HG03039 (cell line): ENCODE data around the gene GRIK4.

Experiments
- ATAC-seq: cut with Tn5 transposase; IDR thresholded peaks from one replicate; pipeline ENCODE4 v1.9.1; 2021; ENCODE audit warnings: mild to moderate bottlenecking, moderate library complexity; ENCODE audit not compliant: unreplicated experiment

Gene GRIK4

DNA sequence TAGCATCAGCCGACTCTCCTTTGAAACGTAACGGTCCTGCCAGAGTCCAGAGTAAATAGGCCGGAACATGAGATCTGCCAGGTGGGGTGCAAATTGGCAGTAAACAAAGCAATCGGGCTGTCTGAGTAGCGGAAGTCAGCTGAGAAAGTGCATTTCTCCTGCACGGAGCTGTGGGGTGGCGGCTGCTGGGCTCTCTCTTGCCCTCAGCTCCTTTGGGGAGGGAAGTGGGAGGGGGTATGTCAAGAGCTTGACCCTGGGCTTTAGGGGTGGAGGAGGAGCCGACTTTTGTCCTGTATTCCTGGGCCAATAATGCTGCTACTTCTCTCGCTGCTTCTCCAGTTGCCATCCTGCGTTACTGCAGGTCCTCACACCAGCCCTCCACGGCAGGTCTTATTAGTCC, 11.6 kb downstream of the GRIK4 start:
- no peak for ATAC-seq

- no peak for ATAC-seq
Measured at GRCh38 chr11:120524536-120525085, 13.1 kb downstream of the GRIK4 start.

DNA sequence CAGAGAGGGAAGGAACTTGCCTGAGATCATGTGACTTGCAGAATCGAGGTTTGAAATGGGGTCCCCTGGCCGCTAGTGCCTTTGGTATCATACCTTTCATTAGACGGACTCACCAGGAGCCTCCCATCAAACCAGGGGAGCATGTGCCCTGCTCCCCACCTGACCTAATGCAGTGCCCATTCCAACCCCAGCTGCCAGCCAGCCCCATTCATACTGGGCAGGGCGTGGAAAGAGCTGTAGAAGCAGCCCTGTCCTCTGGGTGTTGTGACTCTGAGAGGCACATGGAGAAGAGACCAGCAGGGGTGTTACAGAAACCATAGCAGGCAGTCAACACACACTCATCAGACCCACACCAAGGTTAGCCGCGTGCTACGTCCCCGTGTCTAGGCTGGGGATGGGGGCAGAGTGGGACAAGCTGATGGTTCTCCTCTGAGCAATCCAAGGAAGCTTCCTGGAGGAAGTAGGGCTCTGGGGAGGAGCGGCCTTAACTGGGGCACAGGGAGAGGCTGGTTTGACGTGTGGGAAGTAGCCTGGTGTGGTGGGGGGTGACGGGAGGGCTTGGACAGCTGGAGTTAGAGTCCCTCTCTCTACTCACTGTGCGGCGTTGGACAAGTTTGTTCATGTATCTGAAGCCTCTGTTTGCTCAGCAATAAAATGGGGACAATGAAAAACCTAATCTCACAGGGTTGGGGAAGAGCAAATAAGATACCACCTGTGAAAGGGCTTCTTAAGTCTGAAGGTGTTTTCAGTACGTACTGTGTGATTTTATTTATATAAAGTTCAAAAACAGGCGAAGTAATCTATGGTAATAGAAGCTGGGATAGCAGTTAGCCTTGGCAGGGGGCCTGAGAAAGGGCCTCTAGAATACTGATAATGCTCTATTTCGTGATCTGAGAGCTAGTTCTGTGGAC, 14.0 kb downstream of the GRIK4 start:
- no peak for ATAC-seq

DNA sequence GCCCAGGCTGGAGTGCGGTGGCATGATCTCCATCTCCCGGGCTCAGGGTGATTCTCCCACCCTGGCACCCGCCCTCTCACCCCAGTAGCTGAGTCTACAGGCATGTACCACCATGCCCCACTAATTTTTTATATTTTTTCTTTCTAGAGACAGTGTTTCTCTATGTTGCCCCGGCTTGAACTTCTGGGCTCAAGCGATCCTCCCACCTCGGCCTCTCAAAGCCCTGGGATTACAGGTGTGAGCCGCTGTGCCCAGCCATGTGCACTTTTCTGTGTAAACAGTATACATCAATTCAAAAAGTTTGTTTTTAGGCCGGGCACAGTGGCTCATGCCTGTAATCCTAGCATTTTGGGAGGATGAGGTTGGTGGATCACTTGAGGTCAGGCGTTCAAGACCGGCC, 14.7 kb downstream of the GRIK4 start:
- ATAC-seq: no peak

DNA sequence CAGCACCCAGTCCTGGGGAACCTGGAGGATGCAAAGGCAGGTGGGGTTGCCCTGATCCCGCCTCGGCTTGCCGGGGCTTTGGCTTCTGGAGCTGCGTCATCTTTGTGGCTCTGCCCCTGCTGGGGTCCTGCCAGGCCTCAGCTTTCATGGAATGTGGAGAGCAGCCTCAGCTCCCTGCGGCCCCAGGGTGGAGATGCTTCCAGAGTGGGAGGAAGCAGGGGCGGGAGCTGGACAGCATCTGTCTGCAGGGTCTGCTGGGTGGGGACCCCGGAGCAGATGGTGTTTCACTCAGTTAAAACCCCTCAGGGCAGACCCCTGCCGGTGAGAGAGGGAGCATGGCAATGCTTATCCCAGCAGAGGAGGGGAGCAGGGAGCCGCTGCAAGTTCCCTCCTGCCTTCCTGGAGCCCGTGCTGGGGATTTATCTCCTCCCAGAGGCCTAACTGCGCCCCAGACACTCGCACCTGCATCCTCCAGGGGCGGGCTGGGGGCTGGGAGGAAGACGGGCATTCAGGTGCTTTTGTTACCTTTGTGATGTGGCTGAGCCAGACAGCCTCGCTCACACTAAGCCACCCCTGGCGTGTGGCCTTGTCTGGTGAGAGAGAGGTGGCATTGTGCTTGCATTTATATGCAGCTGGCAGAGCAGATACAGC, 15.7 kb downstream of the GRIK4 start:
- no peak for ATAC-seq

DNA sequence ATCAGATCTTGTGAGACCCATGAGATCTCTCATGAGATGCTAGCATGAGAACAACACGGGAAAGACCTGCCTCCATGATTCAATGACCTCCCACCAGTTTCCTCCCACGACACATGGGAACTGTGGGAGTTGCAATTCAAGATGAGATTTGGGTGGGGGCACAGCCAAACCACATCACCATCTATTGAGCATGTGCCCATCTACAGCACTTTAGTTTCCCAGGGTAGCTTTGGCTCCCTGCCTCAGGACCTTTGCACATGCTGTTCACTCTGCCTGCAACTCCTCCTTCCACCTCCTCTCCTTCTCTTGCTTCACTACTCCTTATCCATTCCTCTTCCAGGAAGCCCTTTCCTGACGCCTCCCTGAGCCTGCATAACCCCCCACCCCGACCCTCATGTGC, 17.2 kb downstream of the GRIK4 start:
- ATAC-seq: no peak

- no peak for ATAC-seq
Measured at GRCh38 chr11:120529214-120529613, 17.7 kb downstream of the GRIK4 start.

DNA sequence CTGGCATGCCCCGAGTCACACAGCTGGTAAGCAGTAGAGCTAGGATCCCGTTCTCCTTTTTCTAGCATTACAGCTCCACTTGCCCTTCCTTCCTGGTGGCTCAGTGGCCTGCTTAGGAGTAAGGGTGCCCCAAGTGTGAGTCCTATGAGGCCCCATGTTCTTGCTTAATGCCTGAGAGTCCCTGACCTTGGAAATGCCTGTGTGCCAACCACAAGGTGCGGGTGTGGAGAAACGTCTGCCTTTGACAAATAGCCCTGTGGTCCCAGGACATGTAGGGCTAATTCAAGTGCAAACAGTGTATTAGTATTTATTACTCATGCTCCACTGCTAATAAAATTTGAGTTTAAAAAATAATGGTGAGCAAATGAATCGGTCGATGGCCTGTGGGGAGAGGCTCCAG, 18.4 kb downstream of the GRIK4 start:
- no peak for ATAC-seq

DNA sequence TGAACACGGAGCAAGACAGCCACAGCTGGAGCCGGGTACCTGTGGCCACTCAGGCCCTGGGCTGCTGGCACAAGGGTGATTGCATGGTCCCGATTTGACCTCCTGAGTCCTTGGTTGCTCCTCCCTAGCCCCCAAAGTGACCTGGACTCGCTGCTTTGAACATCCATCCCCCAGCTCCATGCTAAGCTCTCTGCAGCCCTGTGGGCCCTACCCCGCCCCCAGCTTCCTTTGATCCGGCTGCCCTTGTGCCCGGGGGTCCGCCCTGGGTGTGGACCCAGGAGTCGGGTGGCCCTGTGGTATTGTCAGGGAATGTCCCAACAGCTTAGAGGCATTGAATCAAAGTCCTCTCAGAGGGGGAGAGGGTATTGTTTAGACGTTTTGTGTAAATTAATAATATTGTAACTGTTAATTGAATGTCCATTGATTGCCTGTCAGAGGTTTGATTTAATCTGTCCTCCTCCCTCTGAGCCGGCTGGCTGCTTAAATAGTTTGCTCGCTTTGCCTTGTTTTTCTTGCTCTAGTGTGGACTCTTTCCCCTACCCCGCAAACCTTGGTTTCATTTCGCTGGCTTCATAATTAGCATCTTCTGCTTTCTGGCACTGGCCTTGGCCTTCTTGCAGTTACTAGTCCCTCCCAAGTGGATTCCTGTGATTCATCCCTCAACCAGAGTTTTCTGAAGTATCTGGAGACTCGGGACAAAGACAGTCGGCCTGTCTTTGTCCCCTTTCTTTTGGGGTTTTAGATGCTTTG, 20.7 kb downstream of the GRIK4 start:
- ATAC-seq: no peak

- no peak for ATAC-seq
Measured at GRCh38 chr11:120532832-120533196, 21.3 kb downstream of the GRIK4 start.

DNA sequence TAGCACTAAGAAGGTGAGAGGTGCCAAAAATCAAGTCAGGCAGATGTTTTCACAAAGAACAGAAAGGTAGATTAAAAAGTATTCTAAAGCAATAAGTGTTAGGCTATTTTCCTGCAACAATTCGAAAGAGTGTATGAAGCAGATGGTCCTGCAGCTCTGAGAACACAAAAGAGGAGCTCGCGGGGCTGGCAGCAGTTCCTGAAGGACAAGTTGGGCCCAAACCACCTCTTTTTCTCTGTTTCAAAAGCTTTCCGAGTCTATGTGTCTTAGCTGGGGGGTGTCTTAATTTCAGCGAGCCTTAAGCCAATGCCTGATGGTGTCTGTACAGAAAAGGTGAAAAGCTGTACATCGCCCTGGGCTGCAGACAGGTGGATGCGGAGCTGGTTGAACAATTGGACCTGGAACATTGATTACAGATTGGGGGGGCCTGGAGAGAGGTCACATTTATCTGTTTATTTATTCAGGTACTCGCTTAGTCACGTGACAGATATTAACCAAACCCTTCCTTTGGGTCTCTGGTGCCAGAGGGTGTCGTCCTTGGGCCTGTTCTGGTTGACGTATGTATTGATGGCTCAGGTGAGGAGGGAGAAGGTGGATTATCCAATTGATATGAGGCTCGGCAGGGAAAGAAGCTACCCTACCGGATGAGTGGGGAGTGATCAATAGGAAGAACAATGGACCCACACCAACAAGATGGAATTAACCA, 24.7 kb downstream of the GRIK4 start:
- ATAC-seq: no peak

DNA sequence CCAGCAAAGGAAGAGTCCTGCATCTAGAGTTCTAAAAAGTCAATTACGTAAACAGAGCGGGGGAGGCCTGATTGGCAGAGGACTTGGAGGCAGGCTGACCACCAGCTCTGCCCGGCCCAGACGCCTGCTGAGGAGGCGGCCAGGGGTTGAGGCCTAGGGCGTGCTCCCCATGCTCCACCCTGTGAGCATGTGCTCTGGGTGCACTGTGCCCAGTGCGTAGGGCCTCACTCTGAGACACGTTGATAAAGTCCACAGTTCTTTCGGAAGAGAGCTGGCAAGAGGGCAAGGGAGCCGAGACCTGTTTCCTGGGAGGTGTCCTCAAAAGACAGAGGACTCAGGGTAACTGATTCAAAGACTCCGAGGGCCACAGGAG, 25.2 kb downstream of the GRIK4 start:
- no peak for ATAC-seq

- ATAC-seq: no peak
Measured at GRCh38 chr11:120537996-120538395, 26.4 kb downstream of the GRIK4 start.

GRCh38 chr11:120538707-120539106, 27.2 kb downstream of the GRIK4 start:
- no peak for ATAC-seq

DNA sequence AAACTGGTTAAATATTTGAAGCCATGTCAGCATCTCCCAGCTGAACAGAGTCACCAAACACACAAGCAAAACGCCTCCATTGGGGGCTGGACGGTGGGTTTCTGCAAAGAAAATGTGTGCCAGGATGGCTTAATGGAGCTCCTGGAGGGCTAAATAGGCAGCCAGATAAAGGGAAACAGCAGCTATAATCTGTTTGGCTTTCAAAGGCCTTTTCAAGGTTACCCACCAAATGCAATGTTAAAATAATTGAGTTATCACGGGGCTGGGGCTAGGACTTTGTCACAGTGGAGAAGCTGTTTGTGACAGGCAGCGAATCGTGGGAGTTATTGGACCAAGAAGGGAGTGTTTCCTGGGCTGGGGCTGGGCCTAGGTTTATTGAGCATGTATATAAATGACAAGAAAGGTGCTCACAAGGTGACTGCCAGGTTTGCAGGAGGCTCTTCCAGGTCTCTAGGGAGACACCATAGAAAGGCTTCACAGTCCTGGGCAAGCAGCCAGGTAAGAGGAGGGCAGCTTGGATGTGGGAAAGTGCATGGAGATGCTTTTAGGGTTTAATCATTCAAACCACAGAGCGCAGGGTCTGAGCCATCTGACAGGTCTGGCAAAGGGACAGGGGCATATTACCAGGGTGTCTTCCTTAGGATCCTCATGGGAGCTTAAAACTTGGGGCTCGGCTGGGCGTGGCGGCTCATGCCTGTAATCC, 28.3 kb downstream of the GRIK4 start:
- ATAC-seq: no peak

DNA sequence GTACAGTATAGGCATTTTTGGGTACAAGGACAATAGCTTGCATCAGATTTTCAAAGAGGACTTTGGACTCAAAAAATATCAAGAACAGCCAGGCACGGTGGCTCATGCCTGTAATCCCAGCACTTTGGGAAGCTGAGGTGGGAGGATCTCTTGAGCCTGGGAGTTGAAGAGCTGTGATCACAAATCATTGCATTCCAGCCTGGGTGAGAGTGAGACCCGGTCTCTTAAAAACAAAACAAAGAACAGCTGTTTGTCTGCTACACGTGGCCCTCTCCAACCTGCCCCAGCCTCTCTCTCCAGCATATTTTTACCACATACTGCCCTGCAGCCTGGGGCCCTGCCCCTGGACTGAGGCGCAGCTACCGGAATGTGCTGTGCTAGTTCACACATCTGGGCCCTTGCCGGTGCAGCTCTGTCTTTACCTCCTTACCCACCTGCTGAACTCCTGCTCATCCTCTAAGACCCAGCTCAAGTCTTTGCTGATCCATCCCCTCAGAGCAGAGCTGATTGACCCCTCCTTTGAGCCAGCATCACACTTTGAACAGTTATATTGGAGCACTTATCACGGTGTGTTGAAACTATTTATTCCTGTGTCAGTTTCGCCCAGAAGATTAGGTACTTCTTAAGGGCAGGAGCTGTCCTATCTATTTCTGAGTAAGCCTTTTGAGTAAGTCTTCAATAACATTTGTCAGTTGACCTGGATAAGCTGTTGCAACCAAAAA, 29.4 kb downstream of the GRIK4 start:
- ATAC-seq: no peak

DNA sequence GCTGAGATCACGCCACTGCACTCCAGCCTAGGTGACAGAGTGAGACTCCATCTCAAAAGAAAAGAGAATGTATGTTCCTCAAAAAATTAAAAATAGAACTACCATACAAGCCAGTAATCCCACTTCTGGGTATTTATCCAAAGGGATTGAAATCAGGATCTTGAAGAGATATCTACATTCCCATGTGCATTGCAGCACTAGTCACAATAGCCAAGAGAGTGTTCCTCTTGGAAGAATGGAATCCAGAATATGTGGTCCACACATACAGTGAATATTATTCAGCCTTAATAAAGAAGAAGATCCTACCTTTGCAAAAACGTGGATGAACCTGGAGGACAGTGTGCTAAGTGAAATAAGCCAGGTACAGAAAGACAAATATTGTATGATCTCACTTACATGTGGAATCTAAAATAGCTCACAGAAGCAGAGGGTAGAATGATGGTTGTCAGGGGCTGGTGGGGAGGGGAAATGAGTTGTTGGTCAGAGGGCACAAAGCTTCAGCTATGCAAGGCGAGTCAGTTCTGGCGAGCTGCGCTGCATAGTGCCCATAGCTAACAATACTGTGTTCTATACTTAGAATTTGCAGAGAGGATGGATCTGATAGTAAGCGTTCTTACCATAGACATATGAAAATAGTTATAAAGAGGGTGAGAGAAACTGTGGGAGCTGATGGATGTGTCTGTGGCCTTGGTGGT, 32.1 kb downstream of the GRIK4 start:
- ATAC-seq: no peak

GRCh38 chr11:120545813-120546212, 34.3 kb downstream of the GRIK4 start:
- no peak for ATAC-seq
